HG03354 (cell line): ENCODE results near the gene CYB561D1.
A peak's percentile ranks its signal among the peaks of the same experiment; 100 is the strongest.
"Not testable (repeated sequence)": the region's sequence is repeated elsewhere in the genome, so short reads cannot be mapped to it uniquely, and the experiment has no call there.

Source experiments
- ATAC-seq: cut with Tn5 transposase; IDR thresholded peaks from one replicate; pipeline ENCODE4 v1.9.1; 2021; ENCODE audit warnings: mild to moderate bottlenecking; ENCODE audit not compliant: unreplicated experiment, poor library complexity, severe bottlenecking

Gene CYB561D1, protein sequence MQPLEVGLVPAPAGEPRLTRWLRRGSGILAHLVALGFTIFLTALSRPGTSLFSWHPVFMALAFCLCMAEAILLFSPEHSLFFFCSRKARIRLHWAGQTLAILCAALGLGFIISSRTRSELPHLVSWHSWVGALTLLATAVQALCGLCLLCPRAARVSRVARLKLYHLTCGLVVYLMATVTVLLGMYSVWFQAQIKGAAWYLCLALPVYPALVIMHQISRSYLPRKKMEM

DNA sequence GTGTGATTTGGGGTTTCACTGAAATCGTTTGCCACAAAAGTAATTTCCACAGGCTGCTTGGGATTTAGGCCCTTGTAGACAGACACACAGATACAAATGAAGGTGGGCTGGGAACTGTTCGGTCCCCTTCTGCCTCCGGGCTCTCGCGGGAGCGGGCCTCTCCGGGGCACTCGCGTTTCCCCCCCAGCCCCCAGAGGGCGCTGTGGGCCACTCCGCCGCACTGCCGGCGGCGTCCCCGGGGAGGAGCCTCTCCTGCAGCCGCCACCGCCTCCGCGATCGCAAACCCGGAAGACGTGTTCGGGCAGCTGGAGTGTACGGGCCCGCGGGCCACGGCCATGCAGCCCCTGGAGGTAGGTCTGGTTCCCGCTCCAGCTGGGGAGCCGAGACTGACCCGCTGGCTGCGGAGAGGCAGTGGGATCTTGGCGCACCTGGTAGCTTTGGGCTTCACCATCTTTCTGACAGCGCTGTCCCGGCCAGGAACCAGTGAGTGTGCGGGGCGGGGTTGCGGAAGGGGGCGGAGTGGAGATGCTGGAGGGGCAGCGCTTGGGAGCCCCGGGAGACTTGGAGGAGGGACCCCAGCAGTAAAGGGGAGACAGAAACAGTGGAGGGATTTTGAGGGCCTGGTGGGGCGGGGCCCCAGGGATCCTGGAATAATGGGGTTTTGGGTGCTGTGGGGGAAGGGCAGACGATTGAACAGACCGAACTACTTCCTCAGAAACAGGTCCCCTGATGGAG is at the start of gene CYB561D1:
Gene CYB561D1 (plus strand): TSS at position 290 of the 735 bp plus-strand sequence. CDS start 46 bp downstream, at position 336.
- ATAC-seq = peak; percentile 92

DNA sequence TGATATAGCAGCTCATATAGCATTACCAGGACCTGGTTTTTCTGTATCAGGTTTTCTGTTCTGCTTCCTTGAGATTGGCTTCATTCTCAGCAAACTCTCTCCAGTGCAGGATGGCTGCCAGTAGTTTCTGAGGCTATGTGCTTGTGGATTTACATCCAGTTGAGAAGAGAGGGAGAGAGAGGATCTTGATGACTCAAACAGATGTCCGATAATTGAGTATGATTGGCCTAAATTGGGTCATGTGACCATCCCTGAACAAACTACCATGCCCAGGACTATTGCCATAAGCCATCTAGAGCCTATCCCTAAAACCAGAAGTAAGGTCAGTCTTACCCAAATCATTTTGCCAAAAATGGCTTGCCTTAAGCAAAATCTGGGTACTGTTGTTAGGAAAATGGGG is 49.5 kb upstream of the CYB561D1 start:
- no peak for ATAC-seq

DNA sequence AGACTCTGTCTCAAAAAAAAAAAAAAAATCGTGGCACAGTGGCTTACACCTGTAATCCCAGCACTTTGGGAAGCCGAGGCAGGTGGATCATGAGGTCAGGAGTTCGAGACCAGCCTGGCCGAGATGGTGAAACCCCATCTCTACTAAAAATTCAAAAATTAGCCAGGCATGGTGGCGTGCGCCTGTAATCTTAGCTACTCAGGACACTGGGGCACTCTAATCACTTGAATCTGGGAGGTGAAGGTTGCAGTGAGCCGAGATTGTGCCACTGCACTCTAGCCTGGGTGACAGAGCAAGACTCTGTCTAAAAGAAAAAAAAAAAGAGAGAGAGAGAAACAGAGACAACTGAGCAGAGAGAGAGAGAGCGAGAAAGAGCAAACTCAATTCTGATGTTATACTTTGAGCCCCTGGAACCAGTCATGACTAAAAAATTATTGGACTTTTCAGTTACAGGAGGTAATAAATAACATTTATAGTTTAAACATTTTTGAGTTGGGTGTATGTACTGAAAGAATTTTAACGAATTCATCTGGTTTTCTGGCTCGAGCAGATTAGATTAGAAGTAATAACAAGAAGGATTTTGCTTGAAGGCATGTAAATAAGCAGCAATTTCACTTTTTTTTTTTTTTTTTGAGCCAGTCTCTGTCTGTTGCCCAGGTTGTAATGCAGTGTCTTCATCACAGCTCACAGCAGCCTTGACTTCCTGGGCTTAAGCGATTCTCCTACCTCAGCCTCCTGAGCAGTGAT is 47.8 kb upstream of the CYB561D1 start:
- not testable (repeated sequence) for ATAC-seq

DNA sequence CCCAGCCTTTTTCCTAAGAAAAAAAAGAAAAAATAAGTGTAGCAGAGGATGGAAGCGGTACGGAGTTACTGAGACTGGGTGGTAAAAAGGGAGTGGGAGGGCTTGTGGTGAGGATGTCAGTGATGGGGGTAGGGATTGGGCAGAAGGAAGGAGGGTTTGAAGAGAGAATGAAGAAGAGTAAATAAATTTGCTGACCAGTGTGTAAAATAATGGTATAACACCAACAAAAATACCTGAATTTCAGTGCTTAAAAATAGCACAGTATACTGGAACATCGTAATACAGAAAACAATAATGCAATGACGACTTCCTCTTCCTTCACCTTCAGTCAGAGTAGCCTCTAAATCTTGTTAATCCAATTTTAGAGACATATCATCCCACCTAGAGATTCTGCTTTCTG is 46.4 kb upstream of the CYB561D1 start:
- ATAC-seq = no peak

DNA sequence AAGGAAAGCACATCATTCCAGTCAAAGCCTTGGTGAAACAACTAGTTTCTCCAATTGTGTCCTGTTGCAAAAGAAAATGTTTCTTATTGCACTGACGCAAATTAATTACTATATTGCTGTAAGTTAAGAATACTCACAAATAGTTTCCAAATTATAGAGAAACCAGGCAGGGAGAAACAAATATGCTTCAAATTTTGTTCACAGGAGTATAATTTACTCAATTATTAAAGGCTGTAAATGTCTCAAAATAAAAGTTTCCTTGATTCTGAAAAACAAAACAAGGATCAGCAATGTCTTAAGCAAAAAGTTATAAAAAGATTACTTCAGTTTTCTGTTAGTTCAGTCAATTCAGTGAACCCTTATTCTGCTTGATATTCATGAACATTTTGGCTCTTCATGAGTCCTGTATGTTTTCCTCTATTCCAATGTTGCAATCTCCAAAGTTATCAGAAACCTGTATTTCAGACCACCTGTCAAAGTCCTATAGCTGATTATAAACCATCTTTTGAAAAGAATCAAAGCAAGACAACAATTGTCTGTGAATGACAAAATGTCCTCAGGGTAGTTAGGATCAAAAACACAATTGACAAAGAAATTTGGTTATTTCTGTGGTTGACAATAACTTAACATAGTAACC is 39.3 kb upstream of the CYB561D1 start:
- ATAC-seq = no peak

DNA sequence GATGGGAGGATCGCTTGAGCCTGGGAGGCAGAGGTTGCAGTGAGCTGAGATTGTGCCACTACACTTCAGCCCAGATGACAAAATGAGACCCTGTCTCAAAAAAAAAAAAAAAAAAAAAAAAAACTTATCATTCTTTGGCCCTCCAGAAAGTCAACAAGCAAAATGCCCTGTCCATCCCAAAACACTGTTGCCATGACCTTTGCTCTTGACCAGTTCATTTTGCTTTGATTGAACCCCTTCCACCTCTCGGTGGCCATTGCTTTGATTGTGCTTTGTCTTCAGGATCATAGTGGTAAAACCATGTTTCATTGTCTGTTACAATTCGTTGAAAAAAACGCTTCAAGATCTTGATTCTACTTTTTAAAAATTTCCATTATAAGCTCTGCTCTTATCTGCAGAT is 36.1 kb upstream of the CYB561D1 start:
- no peak for ATAC-seq

DNA sequence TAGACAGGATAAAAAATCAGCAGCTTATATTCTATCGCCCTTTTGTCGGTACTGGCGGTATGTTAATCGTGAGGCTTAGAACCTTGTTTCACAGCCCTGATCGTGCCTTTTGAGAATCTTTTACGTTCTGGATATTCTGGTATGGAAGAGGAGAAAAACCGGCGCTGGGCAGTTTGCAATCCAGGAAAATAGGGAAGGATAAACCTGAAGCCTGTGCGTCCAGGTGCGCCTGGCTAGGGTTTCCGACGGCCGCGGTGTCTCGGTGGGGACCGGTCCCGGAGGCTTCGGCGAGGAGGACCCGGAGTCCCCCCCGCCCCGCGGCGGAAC is 27.8 kb upstream of the CYB561D1 start:
- no peak for ATAC-seq

DNA sequence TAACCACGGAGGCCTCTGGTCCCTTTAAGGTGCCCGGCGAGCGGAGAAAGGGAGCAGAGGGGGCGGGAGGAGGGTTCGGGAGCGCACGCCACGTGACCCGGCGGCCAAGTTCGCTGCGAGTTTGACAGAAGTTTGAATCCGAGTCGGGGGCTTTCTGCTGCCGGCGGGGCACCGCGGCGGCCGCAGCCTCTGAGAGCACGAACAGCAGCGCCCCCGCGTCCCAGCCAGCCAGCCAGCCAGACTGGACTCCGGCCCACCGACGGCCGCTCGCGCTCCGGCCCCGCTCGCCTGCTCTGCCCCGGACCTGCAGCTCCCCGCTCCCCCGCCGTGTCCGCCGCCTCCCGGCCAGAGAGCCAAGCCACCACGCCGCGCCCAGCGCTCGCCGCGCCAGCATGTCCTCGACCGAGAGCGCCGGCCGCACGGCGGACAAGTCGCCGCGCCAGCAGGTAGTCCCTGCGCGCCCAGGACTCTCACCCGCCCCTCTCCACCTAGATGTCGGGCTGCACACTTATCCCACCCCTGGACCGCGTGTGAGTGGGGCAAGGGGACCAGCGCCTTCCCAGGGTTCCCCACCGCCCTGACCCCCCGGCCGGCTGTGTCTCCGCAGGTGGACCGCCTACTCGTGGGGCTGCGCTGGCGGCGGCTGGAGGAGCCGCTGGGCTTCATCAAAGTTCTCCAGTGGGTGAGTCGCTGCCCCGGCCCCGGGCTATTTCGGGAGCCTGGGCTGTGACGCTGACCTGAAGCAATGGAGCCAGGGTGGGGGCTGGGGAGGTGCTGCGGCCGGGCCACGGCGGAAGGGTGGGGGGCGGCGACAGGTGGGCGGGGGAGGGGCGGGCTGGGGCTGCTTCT is 27.2 kb upstream of the CYB561D1 start, which contains the start of gene SYPL2:
Gene SYPL2 (plus strand): TSS at position 95 of the 849 bp plus-strand sequence. CDS start 298 bp downstream, at position 393.
- no peak for ATAC-seq

DNA sequence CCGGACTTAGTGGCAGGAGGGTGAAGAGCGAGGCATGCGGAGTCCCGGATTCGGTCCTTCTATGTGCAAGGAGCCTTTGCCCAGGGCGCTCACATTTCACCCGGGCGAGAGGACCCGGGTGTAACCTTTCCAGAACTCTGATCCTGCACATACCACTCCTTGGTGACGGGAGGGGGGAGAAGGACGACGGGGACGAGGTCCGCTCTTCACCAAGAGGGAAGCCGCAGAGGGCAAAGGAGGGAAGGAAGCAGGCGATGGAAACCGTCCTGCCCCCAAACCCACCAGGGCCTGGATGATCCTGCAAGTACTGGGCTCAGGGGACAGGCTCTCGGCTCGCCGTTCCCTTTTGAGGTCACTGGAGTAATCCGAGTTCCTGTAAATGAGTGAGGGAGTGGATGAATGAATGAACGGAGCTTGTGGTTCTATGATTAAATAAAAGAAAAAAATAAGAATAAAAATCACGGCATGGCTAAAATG is 26.6 kb upstream of the CYB561D1 start:
- no peak for ATAC-seq

DNA sequence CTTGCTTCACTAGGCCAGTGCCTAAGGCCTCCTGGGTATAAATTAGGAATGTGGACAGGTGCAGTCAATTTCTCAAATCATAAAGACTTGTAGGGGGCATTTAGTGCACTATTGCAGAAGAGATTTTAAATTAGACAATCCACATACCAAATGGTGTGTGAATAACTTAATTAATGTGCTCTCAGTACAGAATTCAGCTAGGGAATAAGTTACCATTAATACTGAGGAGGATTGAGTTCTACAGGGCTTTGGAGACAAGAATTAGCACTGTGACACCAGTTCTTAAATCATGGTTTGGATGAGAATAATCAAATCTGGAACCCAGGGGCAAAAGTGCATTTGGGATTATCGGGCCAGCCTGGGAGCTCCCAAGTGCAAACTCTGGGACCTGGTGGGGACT is 25.8 kb upstream of the CYB561D1 start:
- ATAC-seq = no peak

DNA sequence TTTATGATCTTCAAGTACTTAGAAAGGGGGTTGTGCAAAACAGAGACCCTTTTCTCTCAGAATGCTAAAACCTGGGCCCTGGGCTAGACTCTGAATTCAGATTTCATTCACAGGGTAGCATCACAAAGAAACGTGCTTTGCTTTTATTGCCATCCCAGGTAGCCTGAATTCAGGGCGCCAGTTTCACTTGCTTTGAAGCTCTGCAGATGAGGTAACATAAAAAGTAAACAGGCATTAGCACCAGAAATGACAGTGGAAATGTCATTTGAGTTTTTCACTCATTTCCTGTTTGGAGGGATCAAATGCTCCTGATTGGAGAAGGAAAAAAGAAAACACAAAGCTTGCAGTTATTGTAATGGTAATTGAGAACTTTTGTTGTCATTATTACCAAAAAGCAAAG is 25.0 kb upstream of the CYB561D1 start:
- no peak for ATAC-seq

DNA sequence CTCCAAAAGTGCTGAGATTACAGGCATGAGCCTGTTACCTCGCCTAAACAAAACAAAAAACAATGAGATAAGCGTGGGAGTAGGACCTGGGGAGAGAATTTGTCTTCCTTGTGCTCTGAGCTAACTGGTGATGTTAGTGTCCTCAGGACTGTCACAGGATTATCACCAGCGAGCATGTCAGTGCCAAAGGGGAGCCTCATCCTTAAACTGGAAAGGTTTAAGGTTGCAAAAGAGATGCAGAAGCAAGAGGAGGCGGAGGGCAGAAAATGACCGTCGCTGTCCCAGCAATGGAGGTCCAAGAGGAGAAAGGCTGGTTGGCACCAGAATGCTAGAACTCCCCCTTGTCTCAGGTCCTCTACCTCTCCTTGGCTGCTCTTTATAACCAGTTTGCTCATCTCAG is 23.6 kb upstream of the CYB561D1 start:
- no peak for ATAC-seq

DNA sequence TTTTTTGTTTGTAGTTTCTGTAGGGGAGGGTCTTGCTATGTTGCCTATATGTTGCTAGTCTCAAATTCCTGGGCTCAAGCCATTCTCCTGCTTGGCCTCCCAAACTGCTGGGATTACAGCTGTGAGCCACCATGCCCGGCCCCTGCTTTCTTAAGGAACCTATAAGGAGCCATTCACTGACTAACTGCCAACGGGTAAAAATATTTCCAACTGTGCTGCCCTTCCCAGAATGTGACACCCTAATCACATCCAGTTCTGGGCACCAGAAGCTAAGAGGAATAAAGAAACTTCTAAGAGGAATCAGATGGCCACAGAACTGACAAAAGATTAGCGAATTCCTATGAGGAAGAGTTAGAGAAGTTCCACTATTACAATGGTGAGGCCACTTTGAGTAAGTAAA is 21.1 kb upstream of the CYB561D1 start:
- ATAC-seq = no peak

DNA sequence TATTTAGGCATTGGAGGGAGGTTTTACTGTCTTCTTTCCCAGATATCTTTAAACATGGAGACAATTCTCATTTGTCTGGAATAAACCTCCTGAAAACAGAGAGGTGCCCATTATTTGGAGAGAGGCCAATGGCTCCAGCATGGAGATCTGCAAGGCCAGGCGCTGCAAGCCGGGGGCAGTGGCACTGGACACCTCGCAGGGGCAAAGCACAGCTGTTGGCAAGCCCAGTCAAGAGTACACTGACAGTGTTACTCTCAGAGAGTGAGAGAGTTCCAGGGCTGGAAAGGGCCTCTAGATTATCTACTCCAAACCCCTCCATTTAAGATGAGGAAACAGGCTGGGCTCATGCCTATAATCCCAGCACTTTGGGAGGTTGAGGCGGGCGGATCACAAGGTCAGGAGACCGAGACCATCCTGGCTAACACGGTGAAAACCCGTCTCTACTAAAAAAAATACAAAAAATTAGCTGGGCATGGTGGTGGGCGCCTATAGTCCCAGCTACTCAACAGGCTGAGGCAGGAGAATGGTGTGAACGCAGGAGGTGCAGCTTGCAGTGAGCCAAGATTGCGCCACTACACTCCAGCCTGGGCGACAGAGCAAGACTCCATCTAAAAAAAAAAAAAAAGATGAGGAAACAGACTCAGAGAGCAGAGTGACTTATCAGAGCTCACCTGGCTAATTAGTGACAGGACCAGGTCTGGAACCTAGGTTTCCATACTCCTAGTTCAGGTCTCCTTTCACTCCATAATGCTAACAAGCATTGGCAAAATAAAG is 20.4 kb upstream of the CYB561D1 start:
- ATAC-seq = not testable (repeated sequence)

DNA sequence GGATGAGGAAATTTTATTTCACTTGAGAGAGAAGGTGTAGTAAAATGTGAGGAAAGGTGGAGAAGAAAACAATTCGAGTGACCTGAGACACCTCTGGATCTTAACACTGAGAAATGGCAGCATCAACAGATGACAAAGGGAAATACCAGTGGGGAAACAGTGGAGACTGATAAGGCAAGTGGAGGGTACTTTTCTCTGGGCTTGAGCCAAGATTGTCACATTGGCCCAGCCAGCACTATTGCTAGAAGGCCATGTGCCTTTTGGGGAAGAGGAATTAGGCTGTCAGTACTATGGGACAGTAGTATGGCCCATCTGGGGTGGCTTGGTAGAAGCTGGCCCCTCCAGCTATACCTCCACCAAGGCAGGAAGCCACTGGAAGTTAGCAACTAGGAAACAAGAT is 19.2 kb upstream of the CYB561D1 start:
- ATAC-seq = no peak

DNA sequence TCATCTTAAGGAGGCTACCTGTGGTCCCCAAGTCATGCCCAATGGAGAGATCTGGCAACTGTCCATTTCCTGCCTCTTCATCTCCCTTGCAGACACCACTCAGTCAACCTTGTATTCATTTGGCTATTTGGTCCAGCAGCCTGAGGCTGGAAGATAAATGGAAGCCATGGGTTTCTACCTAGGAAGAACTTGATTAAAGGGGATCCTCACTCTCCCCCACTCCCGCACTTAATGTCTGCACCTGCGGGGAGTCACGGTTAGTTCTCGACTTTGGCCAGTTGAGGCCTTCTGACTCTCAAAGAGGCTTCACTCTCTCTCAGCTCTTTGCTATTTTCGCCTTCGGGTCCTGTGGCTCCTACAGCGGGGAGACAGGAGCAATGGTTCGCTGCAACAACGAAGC is 18.6 kb upstream of the CYB561D1 start:
- no peak for ATAC-seq

DNA sequence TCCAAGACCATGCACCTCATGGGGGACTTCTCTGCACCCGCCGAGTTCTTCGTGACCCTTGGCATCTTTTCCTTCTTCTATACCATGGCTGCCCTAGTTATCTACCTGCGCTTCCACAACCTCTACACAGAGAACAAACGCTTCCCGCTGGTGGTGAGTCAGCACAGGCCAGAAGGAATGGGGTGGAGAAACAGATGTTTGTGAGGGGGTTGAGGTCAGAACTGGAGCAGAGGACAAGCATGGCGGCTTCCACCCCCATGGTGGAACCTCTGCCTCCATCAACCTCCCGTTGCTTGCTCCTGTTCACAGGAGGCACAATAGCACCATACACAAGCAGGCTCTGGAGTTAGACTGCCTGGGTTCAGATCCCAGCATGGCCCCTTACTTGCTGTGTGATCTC is 17.1 kb upstream of the CYB561D1 start:
- ATAC-seq = no peak

DNA sequence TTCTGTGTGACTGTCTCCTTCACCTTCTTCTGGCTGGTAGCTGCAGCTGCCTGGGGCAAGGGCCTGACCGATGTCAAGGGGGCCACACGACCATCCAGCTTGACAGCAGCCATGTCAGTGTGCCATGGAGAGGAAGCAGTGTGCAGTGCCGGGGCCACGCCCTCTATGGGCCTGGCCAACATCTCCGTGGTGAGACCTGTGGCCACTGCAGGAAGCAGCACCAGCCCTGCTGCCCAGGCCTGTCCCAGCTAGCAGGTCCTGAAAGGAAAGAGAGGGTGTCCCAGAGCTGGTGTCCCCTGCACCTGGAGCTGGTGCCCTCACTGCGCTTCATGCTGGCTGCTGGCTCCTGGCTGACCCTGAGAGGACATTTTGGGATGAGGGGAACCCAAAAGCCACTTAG is 16.1 kb upstream of the CYB561D1 start:
- no peak for ATAC-seq

DNA sequence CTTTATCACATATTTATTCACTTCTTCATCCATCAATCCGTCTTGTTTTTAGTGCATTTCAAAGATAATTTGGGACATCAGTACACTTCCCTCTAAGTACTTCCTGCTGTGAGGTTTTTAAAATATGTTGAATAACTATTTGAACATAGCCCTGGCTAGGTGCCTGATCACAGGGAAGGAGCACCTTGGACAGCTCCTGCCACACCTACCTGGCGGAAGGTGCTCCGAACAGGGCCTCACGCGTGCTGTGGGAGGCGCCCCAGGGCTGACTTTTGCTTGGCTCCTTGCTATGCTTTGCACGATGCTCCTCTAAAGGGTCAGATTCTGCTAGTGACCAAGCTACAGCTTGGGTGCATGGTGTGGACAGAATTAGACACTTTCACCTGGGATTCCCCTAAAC is 15.1 kb upstream of the CYB561D1 start:
- no peak for ATAC-seq
